ENCODE measurements around the gene SCNN1A.
"Not testable (repeated sequence)": the region's sequence is repeated elsewhere in the genome, so short reads cannot be mapped to it uniquely, and the experiment has no call there.

Gene SCNN1A

GRCh38 chr12:6346235-6346832 is 29.0 kb downstream of the SCNN1A start:
- no peak for DNase-seq

- DNase-seq = peak; percentile 64 to 83
Observed at GRCh38 chr12:6345319-6346091, 29.9 kb downstream of the SCNN1A start.

GRCh38 chr12:6344101-6344660 is 31.2 kb downstream of the SCNN1A start:
- DNase-seq = not testable (repeated sequence)

- DNase-seq = no peak
Observed at GRCh38 chr12:6343518-6343917, 31.8 kb downstream of the SCNN1A start.

DNA sequence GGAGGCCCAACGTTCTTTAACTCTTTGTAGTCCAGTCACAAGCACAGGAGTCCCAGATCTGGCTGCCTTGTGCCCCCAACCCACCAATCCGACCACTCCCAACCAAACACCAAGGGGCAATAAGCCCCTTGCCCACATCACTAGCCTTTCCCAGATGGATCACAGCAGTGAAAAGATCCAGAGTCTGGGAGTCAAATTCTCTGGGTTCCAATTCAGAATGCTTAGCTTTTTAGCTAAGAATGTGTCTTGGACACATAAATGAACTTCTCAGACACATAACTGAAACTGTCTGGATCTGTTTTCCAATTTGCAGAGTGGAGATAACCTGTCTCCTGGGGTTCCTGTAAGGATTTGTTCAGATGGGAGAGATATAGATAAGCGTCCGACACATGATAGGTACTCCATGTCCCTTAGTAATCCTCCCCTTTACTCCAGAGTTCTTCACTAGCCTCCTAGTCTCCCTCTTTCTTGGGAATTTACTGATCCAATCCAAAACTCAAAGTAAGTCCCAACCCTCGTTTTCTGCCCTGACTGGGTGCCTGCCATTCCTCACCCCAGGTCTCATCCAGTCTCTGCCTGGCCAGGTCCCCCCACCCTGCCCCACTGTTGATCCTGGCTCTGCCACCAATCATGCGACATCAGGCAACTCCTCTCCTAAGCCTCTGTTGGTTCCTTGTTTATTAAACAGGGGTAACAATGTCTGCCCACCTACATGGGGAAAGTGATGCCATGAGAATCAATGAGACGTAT is 33.0 kb downstream of the SCNN1A start:
- DNase-seq = no peak

- peak; percentile 73 for DNase-seq
Observed at GRCh38 chr12:6341417-6342139, 33.8 kb downstream of the SCNN1A start, which contains the start of gene TNFRSF1A. Gene TNFRSF1A, minus strand, starts transcription at chr12:6342076. Its CDS starts 262 bp downstream, at chr12:6341814.

DNA sequence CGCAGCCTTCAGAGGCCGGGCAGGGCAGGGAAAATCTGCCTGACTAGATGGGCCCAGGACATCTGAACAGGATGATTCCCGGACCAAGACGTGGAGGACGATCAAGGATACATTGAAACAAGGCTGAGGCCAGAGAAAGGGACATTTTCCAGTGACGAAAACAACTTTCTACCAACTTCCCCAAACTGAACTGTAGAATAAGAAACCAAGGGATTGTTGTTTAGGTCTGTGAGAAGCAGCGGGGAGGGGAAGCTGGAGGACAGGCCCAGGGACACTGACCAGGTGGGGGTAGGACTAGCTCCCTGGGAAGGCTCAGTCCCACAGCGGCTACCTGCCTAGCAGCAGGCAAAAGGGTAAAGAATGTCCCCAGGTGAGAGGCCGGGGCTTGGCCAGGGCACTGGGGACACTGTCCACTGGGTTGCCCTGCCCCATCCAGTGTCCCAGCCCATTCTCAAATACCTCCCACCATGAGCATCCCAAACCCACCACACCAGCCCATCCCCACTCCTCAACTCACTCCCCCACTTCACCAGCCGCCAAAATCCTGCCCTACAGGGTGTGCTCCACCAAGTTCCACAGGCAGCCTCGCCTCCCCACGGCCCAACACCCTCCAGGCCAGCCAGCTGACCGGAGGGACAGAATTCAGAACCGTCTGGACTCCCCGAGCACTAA is 34.5 kb downstream of the SCNN1A start:
- peak; percentile 76 to 80 for DNase-seq

DNA sequence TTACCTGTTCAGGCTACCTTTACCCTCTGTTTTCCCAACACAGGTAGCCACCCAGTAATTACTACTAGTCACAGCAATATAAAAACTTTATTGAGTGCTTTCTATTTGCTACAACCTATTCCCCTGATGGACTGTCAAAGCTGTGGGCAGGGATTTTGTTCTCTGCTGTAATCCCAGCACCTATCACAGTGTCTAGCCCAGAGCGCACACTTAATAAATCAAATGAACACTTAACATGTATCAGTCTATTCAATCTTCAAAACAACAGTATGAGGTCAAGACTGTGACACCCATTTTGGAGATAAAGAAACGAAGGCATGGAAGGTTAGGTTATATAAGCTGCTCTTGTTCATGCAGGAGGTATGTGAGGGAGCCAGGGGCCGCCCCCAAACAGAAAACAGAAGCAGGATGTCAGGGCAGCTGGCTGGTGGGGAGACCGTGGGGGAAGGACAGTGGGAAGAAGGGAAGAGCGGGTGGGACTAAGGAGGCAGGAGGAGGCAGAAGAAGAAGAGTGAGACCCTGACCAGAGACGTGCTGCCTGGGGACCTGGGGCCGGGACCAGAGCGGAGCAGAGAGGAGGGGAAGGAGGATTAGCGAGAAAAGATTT is 35.2 kb downstream of the SCNN1A start:
- no peak for DNase-seq

DNA sequence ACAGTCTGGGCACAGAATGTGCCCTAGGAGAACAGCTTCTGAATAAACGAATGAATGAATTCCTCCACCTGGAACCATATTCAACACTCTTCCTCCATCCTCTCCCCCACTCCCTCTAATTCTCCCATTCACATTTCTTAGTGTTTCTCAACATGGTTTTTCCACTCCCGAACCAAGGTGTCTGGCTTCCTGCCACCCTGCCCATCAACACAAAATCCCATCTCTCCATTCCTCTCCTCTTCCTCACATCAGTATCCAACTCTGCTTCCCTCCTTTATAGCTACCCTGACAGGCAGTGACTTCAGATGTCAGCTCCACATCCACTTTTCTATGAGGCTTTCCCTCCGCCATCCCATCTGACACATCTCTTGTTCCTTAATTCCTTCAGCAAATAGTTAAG is 36.4 kb downstream of the SCNN1A start:
- no peak for DNase-seq

DNA sequence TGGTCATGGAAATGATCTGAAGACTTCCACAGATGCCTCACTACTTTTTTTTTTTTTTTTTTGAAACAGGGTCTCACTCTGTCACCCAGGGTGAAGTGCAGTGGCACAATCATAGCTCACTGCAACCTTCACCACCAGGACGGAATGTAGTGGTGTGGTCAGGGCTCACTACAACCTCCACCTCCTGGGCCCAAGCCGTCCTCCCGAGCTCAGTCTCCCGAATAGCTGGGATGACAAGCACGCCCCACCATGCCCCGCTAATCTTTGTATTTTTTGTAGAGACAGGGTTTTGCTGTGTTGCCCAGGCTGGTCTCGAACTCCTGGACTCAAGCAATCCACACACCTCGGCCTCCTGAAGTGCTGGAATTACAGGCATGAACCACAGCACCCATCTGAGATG is 36.8 kb downstream of the SCNN1A start:
- not testable (repeated sequence) for DNase-seq

- no peak for DNase-seq
Observed at GRCh38 chr12:6337958-6338433, 37.4 kb downstream of the SCNN1A start.

GRCh38 chr12:6336889-6337853 is 38.2 kb downstream of the SCNN1A start:
- no peak for DNase-seq

- DNase-seq = peak; percentile 94 to 96
Observed at GRCh38 chr12:6336079-6336888, 39.1 kb downstream of the SCNN1A start.

- peak; percentile 71 to 75 for DNase-seq
Observed at GRCh38 chr12:6335451-6336078, 39.8 kb downstream of the SCNN1A start.

DNA sequence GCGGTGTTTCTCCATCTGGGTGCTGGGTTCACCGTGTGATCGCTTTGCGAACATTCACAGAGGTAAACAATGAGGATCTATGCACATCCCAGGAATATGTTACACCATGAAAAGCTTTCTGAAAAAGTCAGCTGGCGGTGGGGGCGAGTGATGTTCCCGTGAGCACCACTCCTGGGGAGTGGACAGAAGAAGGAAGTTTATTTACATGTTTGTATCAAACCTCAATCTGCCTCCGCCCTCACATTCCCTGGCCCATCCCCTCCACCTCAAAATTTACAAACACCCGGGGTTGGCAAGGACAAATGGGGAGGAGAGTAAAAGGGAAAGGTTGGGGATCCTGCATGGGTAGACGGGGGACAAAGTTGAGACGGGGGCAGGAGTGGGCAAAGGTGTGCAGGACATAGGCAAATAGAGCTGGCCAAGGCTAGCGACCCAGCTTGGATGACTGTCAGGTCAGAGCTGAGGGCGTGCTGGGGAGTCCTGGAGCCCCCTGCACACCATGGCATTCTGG is 40.4 kb downstream of the SCNN1A start:
- DNase-seq = no peak

- DNase-seq = no peak
Observed at GRCh38 chr12:6334359-6334758, 41.0 kb downstream of the SCNN1A start.

GRCh38 chr12:6333566-6333965 is 41.8 kb downstream of the SCNN1A start:
- no peak for DNase-seq

DNA sequence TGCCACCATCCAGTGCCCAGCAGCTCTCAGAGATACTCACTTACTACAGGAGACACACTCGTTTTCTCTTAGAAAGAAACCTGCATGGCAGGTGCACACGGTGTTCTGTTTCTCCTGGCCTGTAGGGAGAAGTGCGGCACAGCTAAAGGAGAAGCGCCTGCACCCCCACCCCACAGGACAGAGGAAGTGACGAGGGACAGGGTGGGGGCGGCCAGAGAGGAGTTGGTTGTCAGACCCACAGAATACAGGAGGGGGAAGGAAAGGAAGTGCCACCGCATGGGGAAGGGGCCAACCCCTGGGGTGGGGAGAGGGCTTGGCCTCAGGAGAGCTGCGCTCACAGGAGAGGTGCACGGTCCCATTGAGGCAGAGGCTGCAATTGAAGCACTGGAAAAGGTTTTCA is 42.3 kb downstream of the SCNN1A start:
- DNase-seq = no peak

DNA sequence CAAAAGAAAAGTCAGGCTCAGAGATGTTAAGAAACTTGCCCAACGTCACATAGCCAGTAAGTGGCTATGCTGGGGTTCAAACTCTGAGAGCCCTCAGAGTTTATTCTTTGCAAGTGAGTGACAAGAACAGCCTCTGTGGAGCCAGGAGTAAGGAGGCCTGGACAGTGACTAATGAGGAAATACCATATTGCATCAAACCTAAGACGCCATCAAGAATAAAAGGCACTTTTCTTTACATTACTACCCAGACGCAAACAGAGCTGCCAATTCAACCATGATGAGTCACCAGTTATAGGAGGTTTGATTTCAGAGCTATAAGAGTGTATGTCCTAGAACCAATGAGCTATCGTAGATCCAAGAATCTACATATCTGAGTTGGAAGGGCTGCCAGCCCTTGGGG is 42.9 kb downstream of the SCNN1A start:
- DNase-seq = peak; percentile 84 to 87

Measured in inflammatory macrophage treated with lipopolysaccharide for 1 hour (primary cell).